ENCODE measurements around the gene PHTF2. TPM values are rescaled to one million over a fixed set of nuclear protein-coding genes. Genes with fewer than 3 reads are reported as not detected.

PHTF2 gene
- total and polyA plus RNA-seq, 10 of the 15 experiments (the other 5 are each of a cell fraction or from before 2014, with no cell fraction given), result 12.9 to 41.8 (median 27.0) TPM

DNA sequence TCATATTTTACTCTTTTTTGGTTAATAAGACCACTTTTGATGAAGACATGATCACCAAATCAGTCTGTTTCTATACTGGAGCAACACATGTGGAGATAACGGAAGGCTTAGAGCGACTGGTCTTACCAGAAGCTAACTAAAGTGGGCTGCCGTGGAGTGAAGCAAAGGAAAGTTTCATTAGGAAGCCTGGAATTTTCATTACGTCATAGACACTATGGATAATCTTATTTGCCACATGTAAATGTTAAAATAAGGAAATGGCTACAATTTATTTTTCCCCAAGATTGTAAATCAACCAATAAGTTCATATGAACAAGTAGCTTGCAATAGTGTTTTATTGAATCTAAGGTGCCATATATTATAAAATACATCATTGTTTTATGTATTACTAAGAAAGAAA is 185.4 kb downstream of the PHTF2 start:
- in situ Hi-C loops (cut with MboI), result no loop called here
- ChIA-PET RAD21 (ENCODE audit: unreplicated experiment) (no interaction called here), POLR2A (interaction anchor here (0.7 kb wide), 1 partner anchor 1895 kb away, joined by 3 read pairs; no protein-coding TSS in a partner anchor), SMC1A (ENCODE audit: uncharacterized antibody, unreplicated experiment) (no interaction called here), CTCF (no interaction called here)
- BruUV-seq (replicated peaks), result no TSS peak
- Histone ChIP-seq H3K36me3 (ENCODE audit: control insufficient read depth in 2 of 2, insufficient read depth in 2 of 2, low read length in 1 of 2) (no peaks in the 10 kb centered on the region), H4K20me1 (ENCODE audit: control insufficient read depth, insufficient read depth) (no peaks in the 10 kb centered on the region), H3K9me3 (replicated peaks; ENCODE audit: control insufficient read depth, insufficient read depth, low read length) (no peaks in the 10 kb centered on the region), H3K4me2 (ENCODE audit: control insufficient read depth, insufficient read depth) (no peak overlapping the region), H3K79me2 (ENCODE audit: control insufficient read depth, insufficient read depth, low read length) (no peaks in the 10 kb centered on the region), H3K27me3 (replicated peaks in 1 of 2; ENCODE audit: control insufficient read depth in 2 of 2, insufficient read depth in 2 of 2, low read length in 1 of 2) (no peaks in the 10 kb centered on the region; a peak in 1 of 4 replicates), H3K9ac (ENCODE audit: control insufficient read depth, insufficient read depth, low read length) (no peak overlapping the region), H3K27ac (ENCODE audit: control insufficient read depth, insufficient read depth) (no peak overlapping the region), H3K4me1 (ENCODE audit: control insufficient read depth, insufficient read depth, low read length) (no peaks in the 10 kb centered on the region), H2AFZ (ENCODE audit: control insufficient read depth, low read depth, low read length) (no peak overlapping the region), H3K4me3 (no peak overlapping the region)
- 46% methylated on average over 4 of the region's 4 CpGs for WGBS (ENCODE audit: insufficient coverage, insufficient replicate concordance, low lambda C conversion rate, missing lambda C conversion rate)
- ATAC-seq (no peak), FAIRE-seq (no peak), DNase-seq (ENCODE audit: low read depth, low spot score) (no peak)
- intact Hi-C loops (cut with micrococcal nuclease; ENCODE audit: unreplicated experiment), result no loop called here
- TF ChIP-seq EGR1 (IDR thresholded peaks at IDR 0.05; ENCODE audit: borderline replicate concordance in 1 of 2, low read depth in 2 of 2, low read length in 2 of 2) (no peak), MXI1 (IDR thresholded peaks at IDR 0.05; ENCODE audit: low read depth, low read length) (no peak), IKZF1 (conservative IDR thresholded peaks at IDR 0.05) (no peak), SIN3A (IDR thresholded peaks at IDR 0.05; ENCODE audit: low read depth, low read length) (no peak), MTA2 (IDR thresholded peaks at IDR 0.05; ENCODE audit: low read depth) (no peak)

DNA sequence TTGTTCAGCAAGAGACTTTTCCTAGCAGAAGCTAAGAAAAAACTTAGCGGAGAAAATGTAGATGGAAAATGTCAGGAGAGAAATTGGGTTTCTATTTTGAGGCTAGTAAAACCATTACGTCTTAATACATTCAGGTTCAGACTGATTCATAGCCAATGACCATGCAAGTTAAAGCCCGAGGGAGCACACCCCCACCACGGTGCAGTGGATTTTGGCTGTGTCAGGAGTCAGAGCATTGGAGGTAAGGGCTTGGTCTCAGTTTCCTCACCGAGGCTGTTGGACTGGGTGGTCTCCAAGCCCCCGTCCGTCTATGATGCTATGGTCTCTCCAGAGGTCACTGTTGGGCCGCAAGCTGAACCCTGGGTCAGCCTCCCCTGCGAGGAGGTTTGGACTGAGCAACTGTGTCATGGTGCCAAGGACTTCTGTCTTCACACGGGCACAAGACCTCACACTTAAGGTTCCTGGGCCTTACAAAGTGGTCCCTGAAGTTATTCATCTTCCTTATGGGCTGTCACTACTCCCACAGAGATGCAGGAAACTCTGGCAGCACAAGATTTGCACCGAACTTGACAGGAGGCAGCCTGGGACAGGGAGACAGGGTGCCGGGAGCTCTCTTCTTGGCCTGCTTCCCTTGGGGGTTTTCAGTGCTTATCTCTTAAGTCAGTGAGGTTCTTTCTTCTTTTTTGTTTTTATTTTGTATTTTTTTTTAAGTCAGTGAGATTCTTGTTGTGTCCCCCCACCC is 186.8 kb downstream of the PHTF2 start:
- no peak overlapping the region for H2AFZ ChIP-seq (ENCODE audit: control insufficient read depth, low read depth, low read length)
- no peaks in the 10 kb centered on the region for H3K36me3 ChIP-seq (ENCODE audit: control insufficient read depth in 2 of 2, insufficient read depth in 2 of 2, low read length in 1 of 2)
- RAD21 ChIA-PET (ENCODE audit: unreplicated experiment), result no interaction called here
- WGBS (ENCODE audit: insufficient coverage, insufficient replicate concordance, low lambda C conversion rate, missing lambda C conversion rate), result 45% methylated on average over 12 of the region's 12 CpGs
- H3K4me3 ChIP-seq, result no peak overlapping the region
- DNase-seq (ENCODE audit: low read depth, low spot score) (no peak), FAIRE-seq (no peak), ATAC-seq (no peak)
- H3K27ac ChIP-seq (ENCODE audit: control insufficient read depth, insufficient read depth), result no peak overlapping the region
- POLR2A ChIA-PET, result no interaction called here
- H3K27me3 ChIP-seq (replicated peaks in 1 of 2; ENCODE audit: control insufficient read depth in 2 of 2, insufficient read depth in 2 of 2, low read length in 1 of 2), result no peaks in the 10 kb centered on the region; a peak in 1 of 4 replicates
- H3K9me3 ChIP-seq (replicated peaks; ENCODE audit: control insufficient read depth, insufficient read depth, low read length), result no peaks in the 10 kb centered on the region
- no peak overlapping the region for H3K9ac ChIP-seq (ENCODE audit: control insufficient read depth, insufficient read depth, low read length)
- intact Hi-C loops (cut with micrococcal nuclease; ENCODE audit: unreplicated experiment) (no loop called here), in situ Hi-C loops (cut with MboI) (no loop called here)
- no TSS peak for BruUV-seq (replicated peaks)
- no peaks in the 10 kb centered on the region for H4K20me1 ChIP-seq (ENCODE audit: control insufficient read depth, insufficient read depth)
- H3K4me1 ChIP-seq (ENCODE audit: control insufficient read depth, insufficient read depth, low read length), result no peaks in the 10 kb centered on the region
- no peaks in the 10 kb centered on the region for H3K79me2 ChIP-seq (ENCODE audit: control insufficient read depth, insufficient read depth, low read length)
- TF ChIP-seq RAD21 (IDR thresholded peaks at IDR 0.05; ENCODE audit: insufficient read depth, low read depth, low read length) (no peak), EED (IDR thresholded peaks at IDR 0.05; ENCODE audit: low read depth) (no peak)
- SMC1A ChIA-PET (ENCODE audit: uncharacterized antibody, unreplicated experiment), result no interaction called here
- CTCF ChIA-PET, result interaction anchor here (1.1 kb wide), 1 partner anchor 29 kb away, joined by 3 read pairs; no protein-coding TSS in a partner anchor
- H3K4me2 ChIP-seq (ENCODE audit: control insufficient read depth, insufficient read depth), result no peak overlapping the region
